GM18519 (cell line): ENCODE measurements around the gene LDLRAD2.

Source experiments
- ATAC-seq: cut with Tn5 transposase; IDR thresholded peaks from one replicate; pipeline ENCODE4 v1.9.1; 2021; ENCODE audit warnings: mild to moderate bottlenecking, moderate library complexity; ENCODE audit not compliant: unreplicated experiment, low FRiP score

Gene LDLRAD2

DNA sequence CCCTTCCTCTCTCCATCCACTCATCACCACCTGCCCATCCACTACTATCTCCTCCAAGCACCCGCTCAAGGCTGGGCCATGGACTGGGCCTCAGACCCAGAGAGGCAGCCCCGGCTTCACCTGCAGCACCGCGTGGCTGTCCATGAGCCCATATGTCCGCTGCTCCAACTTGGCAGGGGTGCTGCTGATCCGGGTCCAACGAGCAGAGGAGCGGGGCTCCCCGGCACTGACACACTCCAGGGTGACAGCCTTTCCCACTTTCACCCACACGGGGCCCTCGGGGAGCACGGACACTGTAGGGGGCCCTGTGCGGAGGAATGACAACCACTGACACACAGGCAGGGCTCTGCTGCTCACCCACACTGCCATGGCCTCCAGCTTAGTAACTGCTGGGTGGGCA is 28.9 kb downstream of the LDLRAD2 start:
- ATAC-seq: no peak

DNA sequence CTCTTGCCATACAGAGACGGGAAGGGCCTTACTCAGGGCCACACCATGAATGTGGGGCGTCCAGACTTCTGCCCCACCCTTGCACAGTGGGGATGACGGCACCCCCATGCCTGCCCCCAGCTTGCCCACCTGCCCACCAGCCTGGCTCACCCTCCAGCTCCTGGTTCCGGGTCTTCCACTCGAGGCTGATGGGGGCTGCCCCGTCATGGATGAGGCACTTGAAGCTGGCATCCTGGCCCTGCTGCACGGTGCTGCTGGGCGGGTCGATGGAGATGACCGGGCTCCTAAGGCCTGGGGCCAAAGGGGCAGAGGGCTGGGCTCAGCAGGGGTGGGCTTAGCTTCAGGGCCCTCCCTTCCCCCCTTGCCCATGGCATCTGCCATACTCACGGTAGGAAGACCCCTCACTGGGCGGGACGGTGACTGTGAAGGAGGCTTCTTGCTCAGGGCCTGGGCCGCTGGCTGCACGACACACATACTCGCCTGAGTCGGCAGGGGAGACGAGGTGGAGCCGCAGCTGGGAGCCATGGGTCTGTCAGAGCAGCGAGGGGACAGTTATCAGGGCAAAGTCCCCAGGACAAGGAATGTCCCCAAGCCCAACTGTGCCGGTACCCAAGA is 29.9 kb downstream of the LDLRAD2 start:
- ATAC-seq: no peak

DNA sequence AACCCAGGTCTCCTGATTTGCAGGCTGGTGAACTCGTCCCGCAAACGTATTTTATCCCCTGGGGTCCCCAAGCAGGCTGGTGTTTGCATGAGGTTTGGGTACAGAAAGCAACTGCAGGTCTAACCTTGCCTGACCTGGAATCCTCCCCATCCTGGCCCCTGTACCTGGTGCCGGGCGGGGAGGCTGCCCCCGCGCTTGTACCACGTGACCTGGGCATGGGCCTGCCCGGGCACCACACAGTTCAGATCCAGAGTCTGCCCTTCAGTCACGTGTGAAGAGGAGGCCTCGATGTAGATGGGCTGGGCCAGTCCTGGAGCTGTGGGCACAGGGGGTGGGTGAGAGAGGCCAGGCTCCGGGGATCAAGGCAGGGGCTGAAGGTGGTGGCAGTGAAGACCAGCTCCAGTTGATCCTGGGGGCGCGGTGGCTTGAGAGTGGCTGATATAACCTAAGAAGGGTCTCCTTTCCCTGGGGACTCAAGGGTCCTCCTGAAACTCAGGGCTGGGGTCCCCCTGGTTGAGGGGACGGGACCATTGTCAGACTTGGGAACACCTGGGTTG is 30.6 kb downstream of the LDLRAD2 start:
- no peak for ATAC-seq

DNA sequence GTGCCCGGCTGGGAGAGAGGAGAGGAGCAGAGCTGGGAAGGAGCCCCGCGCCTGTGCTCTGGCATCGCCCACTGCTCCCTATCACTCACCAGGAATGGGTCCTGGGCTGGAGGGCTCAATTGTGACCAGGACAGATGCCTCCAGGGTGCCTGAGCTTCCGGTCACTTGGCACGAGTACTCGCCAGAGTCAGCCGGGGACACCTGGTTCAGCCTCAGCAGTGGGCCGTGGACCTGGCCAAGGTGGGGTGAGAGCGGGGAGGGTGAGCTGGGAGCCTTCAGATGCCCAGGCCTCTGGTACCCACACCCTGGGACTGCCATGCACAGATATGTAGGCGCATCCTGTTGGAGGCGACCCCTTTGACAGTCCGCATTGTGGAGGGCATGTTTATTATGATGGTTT is 31.1 kb downstream of the LDLRAD2 start:
- no peak for ATAC-seq

DNA sequence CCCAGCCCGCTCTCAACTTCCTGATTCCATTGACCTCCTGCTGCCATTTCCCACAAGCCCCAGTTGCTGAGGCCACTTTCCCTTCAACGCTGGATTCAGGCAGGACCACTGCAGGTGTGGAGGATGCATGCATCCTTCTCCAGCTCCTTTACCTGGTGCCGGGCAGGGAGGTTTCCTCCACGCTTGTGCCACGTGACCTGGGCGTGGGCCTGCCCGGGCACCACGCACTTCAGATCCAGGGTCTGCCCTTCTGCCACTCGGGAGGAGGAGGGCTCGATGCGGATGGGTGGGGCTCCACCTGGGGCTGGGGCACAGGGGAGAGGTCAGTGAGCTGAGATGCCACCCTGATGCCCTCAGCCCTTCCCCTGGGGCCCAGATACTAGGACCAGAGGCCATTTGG is 31.9 kb downstream of the LDLRAD2 start:
- ATAC-seq: no peak

DNA sequence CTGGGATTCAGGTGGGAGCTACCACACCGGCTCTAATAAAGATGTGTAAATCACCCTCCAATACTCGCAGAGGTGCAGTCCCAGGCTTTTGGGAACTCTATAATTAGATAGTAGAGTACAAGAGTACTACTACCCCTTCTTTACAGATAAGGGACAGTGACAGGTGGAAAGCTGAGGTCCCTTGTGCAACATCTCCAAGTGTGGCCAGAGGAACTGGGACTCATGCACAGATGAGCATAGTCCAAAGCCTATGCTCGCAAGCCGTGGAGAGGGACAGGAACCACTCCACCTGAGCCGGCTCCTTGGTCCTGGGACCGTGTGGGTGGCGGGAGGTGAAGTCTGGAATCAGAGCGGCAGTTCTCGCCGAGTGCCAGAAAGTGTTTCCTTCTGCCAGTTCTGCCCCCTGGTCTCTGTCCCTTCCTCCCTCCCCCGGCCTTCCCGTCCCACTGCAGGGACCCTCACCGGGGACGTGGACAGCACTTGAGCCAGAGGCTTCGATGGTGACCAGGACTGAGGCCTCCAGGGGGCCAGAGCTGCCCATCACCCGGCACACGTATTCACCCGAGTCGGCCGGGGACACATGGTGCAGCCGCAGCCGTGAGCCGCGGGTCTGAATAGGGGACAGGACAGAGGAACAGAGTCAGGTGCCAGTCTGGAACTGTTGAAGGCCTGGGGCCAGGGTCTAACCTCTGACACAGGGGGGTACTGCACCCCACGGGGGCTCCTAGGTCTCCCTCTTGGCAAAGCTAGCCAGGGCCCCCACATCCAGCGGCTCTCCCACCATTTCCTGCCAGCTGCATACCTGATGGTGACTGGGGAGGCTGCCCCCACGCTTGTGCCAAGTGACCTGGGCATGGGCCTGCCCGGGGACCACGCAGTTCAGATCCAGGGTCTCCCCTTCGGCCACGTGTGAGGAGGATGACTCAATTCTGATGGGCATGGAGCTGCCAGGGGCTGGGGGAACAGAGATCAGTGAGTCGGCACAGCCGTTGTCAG is 33.9 kb downstream of the LDLRAD2 start:
- ATAC-seq: no peak

DNA sequence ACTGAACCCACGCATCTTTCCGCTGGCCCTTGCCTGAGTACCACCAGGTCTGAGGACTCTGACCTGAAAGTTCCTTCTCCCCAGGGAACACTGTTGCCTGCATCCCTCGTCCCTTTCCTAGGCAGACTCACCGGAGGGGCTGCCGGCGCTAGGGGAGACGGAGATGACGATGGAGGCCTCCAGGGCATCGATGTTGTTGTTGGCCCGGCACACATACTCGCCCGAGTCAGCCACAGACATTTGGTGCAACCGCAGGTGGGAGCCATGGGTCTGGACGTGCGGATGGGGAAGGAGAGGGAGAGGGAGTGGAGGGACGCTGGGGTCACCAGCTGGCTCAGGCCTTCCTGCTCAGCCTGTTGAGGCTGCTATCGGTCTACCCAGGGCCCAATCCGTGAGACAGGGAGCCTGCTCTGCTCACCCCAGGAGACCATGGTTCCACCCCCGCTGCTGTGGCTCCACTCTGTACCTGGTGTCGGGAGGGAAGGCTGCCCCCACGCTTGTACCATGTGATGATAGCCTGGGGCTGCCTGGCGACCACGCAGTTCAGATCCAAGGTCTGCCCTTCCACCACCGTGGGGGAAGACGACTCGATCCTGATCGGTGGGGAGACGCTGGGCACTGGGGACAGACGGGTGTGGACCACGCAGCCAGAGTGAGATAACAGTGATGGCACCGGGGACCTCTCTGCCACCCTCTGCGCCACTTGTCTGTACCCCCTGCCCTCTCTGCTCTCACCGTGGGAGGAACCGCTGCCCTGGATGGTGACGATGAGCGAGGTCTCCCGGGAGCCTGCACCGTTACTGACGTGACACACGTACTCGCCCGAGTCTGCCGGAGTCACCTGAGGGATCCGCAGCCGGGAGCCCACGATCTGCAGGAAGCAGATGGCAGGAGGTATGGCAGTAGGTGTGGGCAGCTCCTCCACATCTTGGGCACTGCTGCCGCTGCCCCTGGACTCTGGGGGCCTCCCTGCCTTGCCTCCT is 35.4 kb downstream of the LDLRAD2 start:
- ATAC-seq: no peak

DNA sequence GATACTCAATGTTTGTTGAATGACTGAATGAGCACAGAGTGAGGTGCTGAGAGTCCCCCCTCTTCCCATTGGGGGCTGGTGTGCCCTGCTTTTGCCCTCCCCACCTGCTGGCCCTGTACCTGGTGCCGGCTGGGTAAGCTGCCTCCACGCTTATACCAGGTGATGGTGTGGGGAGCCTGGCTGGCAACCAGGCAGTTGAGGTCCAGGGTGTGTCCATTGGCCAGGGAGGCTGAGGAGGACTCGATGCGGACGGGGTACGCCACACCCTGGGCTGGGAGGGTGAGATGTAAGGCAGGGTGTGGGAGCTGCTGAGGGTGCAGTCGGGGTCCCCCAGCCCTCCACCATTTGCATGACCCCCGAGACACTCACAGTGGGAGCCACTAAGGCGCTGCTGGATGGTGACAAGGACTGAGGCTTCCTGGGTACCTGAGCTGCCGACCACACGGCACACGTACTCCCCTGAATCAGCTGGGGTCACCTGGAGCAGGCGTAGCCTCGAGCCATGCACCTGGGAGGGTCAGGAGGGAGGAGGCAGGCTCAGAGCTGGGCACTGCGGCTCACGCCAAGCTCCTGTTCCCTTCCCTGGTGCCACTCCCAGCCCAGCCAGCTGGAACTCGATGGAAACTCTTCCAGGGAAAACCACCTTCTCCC is 36.6 kb downstream of the LDLRAD2 start:
- ATAC-seq: no peak

DNA sequence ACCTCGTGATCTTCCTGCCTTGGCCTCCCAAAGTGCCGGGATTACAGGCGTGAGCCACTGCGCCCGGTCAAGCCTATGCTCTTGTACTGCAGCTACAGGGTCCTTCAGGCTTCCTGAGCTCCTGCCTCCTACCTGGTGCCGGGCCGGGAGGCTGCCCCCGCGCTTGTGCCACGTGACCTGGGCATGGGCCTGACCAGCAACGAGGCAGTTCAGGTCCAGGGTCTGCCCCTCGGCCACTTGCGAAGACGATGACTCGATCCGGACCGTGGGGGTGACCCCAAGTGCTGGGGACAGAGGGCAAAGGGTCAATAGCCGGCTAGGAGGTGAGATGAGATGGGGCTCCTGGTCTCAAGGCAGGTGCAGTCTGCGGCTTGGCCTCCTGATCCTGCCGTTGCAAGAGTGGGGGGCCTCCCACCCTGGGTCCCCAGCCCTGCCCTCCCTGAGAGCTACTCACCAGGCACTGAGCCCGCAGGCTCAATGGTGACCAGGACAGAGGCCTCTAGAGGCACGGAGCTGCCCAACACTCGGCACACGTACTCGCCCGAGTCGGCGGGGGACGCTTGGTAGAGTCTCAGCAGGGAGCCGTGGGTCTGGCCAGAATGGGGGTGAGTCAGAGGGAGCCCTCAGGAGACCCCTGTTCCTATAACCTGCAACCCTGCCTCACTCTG is 38.0 kb downstream of the LDLRAD2 start:
- ATAC-seq: no peak

DNA sequence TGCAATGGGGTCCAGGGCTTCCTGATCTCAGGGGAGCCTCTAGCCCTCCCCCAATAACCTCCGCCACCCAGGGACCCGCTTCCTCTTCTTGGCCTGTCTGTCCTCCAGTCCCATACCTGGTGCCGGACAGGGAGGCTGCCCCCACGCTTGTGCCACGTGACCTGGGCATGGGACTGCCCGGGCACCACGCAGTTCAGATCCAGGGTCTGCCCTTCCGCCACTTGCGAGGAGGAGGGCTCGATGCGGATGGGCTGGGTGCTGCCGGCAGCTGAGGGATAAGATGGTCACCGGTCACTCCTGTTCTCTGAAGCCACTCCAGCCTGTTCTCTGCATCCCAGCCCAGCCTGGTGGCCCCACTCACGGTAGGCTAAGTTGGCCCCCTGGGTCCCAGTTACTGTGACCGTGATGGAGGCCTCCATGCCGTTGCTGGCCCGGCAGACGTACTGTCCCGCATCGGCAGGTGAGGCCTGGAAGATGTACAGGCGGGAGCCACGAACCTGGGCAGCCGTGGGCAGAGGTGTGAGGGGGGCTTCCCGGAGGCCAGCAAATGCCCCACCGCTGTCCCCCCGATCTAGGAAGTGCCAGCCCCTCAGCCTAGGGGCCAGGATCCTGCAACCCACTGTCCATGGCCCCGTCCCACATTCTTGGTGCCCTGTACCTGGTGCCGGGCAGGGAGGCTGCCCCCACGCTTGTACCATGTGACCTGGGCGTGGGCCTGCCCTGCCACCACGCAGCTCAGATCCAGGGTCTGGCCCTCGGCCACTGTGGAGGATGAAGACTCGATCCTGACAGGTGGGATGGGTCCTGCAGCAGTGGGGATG is 39.6 kb downstream of the LDLRAD2 start:
- ATAC-seq: no peak

DNA sequence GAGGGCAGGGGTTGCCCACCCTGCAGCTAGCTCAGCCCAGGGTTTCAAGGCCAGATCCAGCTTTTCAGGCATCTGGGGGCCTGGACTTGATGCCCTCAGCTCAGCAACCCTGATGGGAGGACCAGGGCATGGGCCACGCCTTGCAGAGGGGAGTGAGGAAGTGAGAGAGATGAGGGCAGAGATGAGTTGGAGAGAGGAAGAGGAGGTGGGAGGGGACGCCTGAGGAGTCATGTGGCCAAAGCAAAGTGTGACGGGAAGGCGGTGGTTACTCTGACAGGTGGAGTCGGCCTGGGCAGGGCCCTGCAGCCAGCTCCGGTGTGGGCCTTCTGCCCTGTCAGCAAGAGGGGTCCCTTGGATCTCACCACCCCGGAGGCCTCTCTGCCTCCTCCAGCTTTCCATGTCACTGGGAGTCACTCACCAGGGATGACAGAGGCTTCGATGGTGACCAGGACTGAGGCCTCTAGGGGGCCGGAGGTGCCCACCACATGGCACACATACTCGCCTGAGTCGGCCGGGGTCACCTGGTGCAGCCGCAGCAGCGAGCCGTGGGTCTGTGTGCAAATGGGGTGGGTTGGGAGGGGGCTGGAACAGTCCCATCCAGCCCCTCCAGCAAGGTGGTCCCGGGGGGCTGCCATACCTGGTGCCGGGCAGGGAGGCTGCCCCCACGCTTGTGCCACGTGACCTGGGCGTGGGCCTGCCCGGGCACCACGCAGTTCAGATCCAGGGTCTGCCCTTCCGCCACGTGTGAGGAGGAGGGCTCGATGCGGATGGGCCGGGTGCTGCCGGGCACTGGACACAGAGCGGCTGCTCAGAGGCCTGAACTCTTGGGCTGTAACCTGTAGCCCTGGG is 40.4 kb downstream of the LDLRAD2 start:
- no peak for ATAC-seq

DNA sequence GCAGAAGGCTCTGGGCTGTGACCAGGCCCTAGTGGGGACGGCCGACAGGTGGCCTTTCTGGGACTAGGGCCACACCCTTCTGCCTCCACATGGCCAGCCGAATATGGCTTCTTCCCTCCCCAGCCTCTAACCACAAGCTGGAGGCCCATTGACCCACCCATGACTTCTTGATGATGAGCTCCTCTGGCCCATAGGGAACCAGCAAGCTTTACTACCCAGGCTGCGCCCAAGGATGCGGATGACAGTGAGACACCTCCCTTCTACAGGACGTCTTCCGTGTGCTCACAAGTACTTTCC is 41.0 kb downstream of the LDLRAD2 start:
- ATAC-seq: no peak

DNA sequence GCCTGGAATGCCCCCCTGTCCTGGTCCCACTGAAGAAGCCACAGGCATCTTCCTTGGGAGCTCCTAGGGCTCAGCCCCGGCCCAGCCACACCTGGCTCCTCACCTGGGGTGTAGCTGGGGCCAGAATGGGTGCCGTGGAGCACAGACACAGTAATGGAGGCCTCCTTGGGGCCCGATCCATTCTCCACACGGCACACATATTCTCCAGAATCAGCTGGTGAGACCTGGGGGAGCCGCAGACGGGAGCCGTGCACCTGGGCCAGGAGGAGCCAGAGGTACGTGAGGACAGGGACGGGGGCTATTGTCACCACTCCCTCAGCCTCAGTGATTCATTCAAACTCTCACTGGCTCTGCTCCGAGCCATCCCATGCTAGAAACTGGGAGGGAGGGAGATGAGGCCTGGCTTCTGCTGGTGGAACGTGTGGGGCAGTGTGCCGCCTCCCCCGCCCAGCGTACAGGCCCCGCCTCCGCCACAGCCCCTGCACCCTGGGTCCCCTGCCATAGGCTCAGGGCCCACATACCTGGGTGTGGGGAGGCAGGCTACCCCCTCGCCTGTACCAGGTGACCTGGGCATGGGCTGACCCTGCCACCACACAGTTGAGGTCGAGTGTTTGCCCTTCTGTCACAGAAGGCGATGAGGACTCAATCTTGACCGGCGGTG is 42.2 kb downstream of the LDLRAD2 start:
- no peak for ATAC-seq

DNA sequence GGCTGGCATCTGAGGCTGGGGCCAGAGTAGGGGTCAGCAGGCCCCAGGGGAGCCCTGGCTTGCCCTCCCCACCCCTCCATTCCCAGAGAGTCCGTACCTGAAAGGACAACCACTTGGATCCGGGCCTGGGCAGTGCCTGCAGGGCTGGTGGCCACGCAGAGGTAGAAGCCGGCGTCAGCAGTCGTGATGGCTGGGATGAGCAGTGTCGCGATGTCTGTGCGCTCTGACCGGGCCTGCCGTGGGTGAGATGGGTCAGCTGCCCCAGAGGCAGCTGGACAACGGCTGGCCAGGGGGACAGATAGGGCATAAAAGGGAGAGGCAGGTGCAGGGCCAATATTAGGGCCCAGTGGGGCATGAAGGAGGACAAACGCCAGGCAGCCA is 42.7 kb downstream of the LDLRAD2 start:
- ATAC-seq: no peak

DNA sequence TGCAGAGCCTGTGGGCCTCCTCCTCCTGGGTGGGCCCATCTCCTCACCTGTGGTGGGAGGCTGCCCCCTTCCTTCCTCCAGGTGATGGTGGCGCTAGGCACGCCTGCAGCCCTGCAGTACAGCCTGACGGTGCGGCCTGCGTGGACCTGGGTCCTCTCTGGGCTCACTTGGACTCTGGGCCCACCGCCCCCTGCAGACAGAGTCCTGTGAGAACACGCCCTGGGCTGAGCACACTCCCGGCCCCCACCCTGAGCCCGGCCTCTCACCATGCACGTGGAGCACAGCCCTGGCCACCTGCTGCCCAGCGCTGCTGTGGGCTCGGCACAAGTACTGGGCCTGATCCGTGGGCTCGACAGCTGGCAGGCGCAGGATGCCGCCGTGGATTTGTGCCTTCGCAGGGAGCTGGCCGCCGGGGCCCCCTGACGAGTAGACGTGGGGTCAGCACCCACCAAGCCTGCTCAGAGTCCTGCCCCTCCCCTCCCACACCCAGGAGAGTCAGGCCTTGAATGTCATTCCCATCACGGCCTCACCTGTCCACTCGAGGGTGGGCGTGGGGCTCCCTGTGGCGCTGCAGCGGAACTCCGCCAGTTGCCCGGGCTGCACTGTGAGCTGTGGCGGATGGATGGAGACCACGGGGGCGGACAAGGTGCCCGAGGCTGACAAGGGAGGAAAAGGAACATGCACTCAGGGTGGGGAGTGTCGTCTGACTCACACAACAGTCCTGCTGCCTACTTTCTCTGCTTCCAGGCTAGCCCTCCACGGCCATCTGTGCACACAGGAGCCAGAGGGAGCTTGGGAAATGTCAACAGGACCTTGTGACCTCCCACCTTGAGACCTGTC is 43.4 kb downstream of the LDLRAD2 start:
- ATAC-seq: no peak

DNA sequence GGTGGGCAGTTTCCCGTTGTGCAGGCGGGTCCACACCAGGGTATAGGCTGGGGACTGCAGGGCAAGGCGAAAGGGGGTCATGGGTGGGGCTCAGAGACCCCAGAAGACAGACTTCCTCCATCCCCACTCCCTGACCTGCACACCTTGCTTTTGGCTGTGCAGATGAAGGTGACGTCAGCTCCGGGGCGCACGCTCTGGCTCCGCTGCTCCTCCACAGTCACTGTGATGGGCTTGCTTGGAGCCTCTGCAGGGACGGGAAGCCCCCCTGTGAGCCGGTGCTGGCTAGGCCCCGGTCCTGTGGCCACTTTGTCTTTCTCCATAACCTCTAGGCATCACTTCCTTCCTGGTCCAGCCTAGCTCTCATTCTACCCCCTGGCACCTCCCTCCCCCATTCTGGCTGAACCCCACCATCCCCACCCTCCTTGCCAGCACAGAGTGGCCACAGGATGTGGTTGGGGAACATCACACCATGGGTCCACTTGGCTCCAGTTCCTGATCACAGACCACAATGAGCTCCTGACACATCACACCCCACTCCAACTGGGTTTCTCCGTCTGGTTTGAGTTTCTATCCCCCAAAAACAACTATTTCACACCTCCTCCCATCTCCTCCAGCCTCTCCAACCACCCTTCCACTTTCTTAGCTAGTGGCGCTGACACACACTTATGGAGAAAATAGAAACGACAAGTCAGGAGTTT is 45.2 kb downstream of the LDLRAD2 start:
- no peak for ATAC-seq
